HG03575 (cell line): ENCODE measurements around the gene ROCK2.

Experiments used
- ATAC-seq: cut with Tn5 transposase; IDR thresholded peaks from one replicate; pipeline ENCODE4 v1.9.1; 2021; ENCODE audit not compliant: unreplicated experiment, insufficient number of reproducible peaks, low FRiP score; ENCODE audit errors: extremely low read depth

The ROCK2 gene

DNA sequence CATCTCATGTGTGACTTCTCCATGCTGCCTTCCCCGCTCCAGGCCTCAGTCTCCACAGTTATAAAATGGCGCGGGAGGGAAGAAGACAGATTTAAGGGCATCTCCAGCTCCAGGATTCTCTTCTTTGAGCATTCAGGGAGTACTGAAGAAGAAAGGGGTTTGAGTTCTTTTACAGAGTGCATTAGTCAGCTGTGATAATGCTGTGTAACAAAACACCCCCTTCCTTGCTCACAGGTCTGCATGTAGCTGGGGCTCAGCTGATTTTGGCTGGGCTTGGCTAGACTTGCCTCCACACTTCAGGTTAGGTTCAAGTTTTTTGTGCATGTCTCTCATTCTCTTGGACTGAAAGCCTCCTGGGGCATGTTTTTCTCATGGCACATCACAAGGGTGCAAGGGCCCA is 197.2 kb downstream of the ROCK2 start:
- no peak for ATAC-seq

- no peak for ATAC-seq
Observed at GRCh38 chr2:11146076-11146475, 198.4 kb downstream of the ROCK2 start.

DNA sequence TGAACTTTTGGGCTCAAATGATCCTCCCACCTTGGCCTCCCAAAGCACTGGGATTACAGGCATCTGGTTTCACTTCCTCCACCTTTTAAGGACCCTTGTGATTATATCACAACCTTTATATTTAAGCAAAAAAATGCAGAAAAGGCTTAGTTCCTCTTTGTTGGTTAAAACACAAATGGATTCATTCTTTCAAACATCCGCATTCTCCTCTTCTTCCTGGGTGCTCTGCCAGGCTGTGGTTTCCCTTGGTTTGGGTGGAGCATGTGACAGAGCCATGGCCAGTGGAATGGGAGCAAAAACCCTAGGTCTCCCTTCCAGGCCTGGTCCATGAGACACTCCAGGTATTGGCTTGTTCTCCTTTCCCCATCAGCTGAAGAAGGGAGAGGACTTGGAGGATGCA is 199.1 kb downstream of the ROCK2 start:
- no peak for ATAC-seq

DNA sequence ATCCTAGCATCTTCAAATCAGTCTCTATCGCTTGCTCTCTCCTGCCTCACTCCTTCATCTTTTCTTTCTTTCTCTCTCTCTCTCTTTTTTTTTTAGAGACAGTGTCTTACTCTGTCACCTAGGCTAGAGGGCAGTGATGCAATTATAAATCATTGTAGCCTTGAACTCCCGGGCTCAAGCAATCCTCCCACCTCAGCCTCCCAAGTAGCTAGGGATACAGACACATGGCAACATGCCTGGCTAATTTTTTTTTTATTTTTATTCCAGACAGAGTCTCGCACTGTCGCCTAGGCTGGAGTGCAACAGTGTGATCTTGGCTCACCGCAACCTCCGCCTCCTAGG is 199.7 kb downstream of the ROCK2 start:
- no peak for ATAC-seq

GRCh38 chr2:11144077-11144737 is 200.2 kb downstream of the ROCK2 start:
- ATAC-seq = no peak

GRCh38 chr2:11142987-11143386 is 201.4 kb downstream of the ROCK2 start:
- ATAC-seq = no peak

GRCh38 chr2:11142330-11142729 is 202.1 kb downstream of the ROCK2 start:
- no peak for ATAC-seq

DNA sequence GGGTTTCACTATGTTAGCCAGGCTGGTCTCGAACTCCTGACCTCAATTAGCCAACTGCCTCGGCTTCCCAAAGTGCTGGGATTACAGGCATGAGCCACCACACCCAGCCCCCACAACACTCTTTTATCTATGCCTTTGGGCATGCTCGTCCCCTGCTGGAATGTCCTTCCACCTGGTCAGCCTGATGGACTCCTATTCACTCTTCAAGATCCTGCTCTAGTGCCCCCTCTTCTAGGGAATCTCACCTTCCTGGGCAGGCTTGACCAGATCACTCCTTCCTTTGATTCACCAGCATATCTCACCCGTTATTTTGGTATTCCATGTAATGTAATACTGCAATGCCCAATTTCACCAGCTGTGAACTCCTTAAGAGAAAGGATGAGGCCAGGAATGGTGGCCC is 203.1 kb downstream of the ROCK2 start:
- ATAC-seq = no peak

- ATAC-seq = no peak
Observed at GRCh38 chr2:11140492-11140891, 203.9 kb downstream of the ROCK2 start.

DNA sequence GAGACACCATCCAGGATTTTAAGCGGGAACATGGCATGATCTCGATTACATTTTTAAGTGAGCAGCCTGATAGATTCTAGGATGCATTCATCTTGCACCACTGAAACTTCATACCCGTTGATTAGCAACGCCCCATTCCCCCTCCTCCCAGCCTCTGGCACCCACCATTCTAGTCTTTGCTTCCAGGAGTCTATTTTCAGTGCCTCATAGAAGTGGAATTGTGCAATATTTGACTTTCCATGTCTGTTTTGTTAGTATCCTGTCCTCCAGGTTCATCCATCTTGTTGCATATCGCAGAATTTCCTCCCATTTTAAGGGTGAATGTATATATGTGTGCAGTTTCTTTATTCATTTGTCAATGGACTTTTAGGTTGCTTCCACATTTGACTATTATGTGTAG is 210.1 kb downstream of the ROCK2 start:
- ATAC-seq = no peak

- no peak for ATAC-seq
Observed at GRCh38 chr2:11133936-11134320, 210.5 kb downstream of the ROCK2 start.

- no peak for ATAC-seq
Observed at GRCh38 chr2:11133238-11133935, 211.0 kb downstream of the ROCK2 start.

- ATAC-seq = no peak
Observed at GRCh38 chr2:11132036-11132671, 212.3 kb downstream of the ROCK2 start.

- no peak for ATAC-seq
Observed at GRCh38 chr2:11131166-11131920, 213.1 kb downstream of the ROCK2 start.
